Hindlimb muscle (tissue), 1 donor: ENCODE data around the gene ATAD1. TPM values are rescaled to one million over a fixed set of nuclear protein-coding genes. Genes with fewer than 3 reads are reported as not detected.

Source experiments
- DNase-seq: peaks from one replicate; pipeline ENCODE4 v3.0.0-alpha.2; 2013
- polyA plus RNA-seq: library from polyadenylated mRNA; unstranded; fragments of 120-200 nt; gene quantifications from one replicate; pipeline ENCODE4 v1.2.1, GENCODE V29; 2013; ENCODE audit not compliant: insufficient read length

Gene ATAD1
- polyA plus RNA-seq, 1 donor = 26.3 TPM

GRCh38 chr10:87707254-87707653 is 110.8 kb downstream of the ATAD1 start:
- DNase-seq = no peak

GRCh38 chr10:87706731-87707130 is 111.3 kb downstream of the ATAD1 start:
- no peak for DNase-seq

- DNase-seq = no peak
Measured at GRCh38 chr10:87705339-87705738, 112.7 kb downstream of the ATAD1 start.

- DNase-seq = peak; percentile 41
Measured at GRCh38 chr10:87703771-87704170, 114.3 kb downstream of the ATAD1 start.

GRCh38 chr10:87702973-87703294 is 115.1 kb downstream of the ATAD1 start:
- DNase-seq = no peak

GRCh38 chr10:87702260-87702972 is 115.6 kb downstream of the ATAD1 start:
- DNase-seq = no peak

Other genes with a start within 250 kb of the ATAD1 start
- 8.7 TPM for gene PAPSS2, start 158.3 kb downstream of the ATAD1 start, polyA plus RNA-seq
- gene KLLN, start 45.3 kb upstream of the ATAD1 start, polyA plus RNA-seq = 0.46 TPM
- 37.0 TPM for gene PTEN, start 45.4 kb upstream of the ATAD1 start, polyA plus RNA-seq